Measurements from ENCODE around the gene ABLIM2.

DNA sequence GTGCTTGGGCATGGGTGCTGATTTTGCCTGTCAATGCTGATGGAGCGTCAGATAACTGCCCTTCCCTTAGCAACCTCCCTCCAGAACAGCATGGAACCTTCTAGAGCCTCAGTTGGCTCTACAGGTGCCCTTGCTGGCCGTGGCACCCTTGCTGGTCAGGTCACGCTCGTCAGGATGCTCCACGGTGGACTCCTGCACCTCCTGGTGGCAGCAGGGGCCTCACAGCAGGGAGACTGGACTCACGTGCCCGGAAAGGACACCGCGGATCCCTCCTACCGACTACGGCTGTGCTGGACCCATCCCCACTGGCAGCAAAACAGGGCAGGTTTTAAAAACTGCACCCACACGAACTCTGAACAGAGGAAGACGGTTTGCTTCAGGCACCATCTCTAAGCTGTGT, 136.8 kb downstream of the ABLIM2 start:
- TF ChIP-seq POLR2A (IDR thresholded peaks at IDR 0.05; ENCODE audit: low read depth): no peak
- TF ChIP-seq, protein P1, sequence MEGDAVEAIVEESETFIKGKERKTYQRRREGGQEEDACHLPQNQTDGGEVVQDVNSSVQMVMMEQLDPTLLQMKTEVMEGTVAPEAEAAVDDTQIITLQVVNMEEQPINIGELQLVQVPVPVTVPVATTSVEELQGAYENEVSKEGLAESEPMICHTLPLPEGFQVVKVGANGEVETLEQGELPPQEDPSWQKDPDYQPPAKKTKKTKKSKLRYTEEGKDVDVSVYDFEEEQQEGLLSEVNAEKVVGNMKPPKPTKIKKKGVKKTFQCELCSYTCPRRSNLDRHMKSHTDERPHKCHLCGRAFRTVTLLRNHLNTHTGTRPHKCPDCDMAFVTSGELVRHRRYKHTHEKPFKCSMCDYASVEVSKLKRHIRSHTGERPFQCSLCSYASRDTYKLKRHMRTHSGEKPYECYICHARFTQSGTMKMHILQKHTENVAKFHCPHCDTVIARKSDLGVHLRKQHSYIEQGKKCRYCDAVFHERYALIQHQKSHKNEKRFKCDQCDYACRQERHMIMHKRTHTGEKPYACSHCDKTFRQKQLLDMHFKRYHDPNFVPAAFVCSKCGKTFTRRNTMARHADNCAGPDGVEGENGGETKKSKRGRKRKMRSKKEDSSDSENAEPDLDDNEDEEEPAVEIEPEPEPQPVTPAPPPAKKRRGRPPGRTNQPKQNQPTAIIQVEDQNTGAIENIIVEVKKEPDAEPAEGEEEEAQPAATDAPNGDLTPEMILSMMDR (IDR thresholded peaks at IDR 0.05): no peak
